H1 (cell line): ENCODE data around the gene CCDC88C. TPM values are rescaled to one million over a fixed set of nuclear protein-coding genes. Genes with fewer than 3 reads are reported as not detected.

Experiments
- polyA plus RNA-seq, 7 experiments: library from polyadenylated mRNA; depleted of rRNA in 3 of 7; stranded (reverse) in 5 of 7; unstranded in 2 of 7; fragments of >200 nt in 5 of 7; fragments of 200-250 nt in 2 of 7; gene quantifications; 1 replicate in 5 of 7; 2 replicates in 1 of 7; 4 replicates in 1 of 7; pipeline versions ENCODE4 v1.2.1 to v1.2.3, GENCODE V29; 2011 to 2013; ENCODE audit warnings: missing spikeins in 2 of 7, mixed read lengths in 2 of 7
- total RNA-seq: library from RNA; stranded (reverse); fragmentation: NEBNext Ultra II Directional; extraction: Animal tissue kit (Norgen Biotek cat#: 25700); gene quantifications from 2 replicates; pipeline ENCODE4 v1.2.1, GENCODE V29; 2021
- TF ChIP-seq, protein P1 (sequence below): IDR thresholded peaks from 2 replicates; pipeline ENCODE4 v1.6.1; 2011; ENCODE audit warnings: low read length, improper control_type of control experiment

CCDC88C gene
- total and polyA plus RNA-seq, 2 of the 8 experiments (the other 6 are each of a cell fraction or from before 2014, with no cell fraction given): 10.3 to 57.7 TPM

DNA sequence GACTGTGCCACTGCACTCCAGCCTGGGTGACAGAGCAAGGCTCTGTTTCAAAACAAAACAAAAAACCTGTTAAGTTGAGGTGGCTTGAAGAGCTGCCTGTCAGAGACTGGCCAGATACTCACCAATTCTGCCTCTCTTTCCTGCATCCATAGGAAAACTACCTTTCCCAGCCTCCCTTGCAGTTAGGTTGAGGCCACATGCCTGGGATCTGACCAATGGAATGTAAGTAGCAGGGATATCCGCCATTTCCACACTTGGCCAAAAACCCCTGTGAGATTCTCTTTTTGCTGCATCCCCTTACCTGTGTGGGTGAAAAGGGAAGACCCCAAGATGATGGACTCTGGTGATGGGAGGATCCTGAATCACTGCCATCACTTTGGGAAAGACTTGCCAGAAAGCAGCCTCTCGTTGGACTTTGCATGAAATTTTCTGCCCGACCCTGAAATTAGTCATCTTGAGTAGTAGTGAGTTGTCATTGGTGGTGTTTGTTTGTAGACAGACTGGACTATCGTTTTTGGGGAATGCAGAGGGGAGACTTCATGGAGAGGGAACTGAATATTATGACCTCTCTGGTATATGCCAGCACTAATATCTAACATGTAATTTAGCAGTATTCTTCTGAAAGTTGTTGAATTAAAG, 187.1 kb downstream of the CCDC88C start (continued):
- TF ChIP-seq, protein P1, sequence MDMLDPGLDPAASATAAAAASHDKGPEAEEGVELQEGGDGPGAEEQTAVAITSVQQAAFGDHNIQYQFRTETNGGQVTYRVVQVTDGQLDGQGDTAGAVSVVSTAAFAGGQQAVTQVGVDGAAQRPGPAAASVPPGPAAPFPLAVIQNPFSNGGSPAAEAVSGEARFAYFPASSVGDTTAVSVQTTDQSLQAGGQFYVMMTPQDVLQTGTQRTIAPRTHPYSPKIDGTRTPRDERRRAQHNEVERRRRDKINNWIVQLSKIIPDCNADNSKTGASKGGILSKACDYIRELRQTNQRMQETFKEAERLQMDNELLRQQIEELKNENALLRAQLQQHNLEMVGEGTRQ: peak; percentile 66
- TF ChIP-seq, all 59 proteins: peak for 3
